HepG2 (cell line): ENCODE data around the gene RSKR. TPM values are rescaled to one million over a fixed set of nuclear protein-coding genes. Genes with fewer than 3 reads are reported as not detected.
A peak's percentile ranks its signal among the peaks of the same experiment; 100 is the strongest.

Experiments used
- AHDC1 ChIP-seq: sonication (generic); formaldehyde crosslinking; IDR thresholded peaks from 2 replicates; pipeline ENCODE4 v1.5.1; 2020; ENCODE audit warnings: mild to moderate bottlenecking, missing genetic modification reagents, borderline replicate concordance
- HCFC1 ChIP-seq: fragments of 150-350 bp; IDR thresholded peaks from 2 replicates; pipeline ENCODE4 v1.6.1; 2014; ENCODE audit warnings: low read depth, low read length
- HES4 ChIP-seq: sonication (generic); formaldehyde crosslinking; IDR thresholded peaks from 2 replicates; pipeline ENCODE4 v1.9.0; 2021; ENCODE audit warnings: mild to moderate bottlenecking, missing genetic modification reagents, borderline replicate concordance
- IKZF4 ChIP-seq: sonication (generic); formaldehyde crosslinking; IDR thresholded peaks from 2 replicates; pipeline ENCODE4 v1.5.1; 2020; ENCODE audit warnings: borderline replicate concordance, mild to moderate bottlenecking, low read depth, missing genetic modification reagents; ENCODE audit errors: not compliant biosample characterization
- KDM1A ChIP-seq: IDR thresholded peaks from 2 replicates; pipeline ENCODE4 v1.6.1; 2016; ENCODE audit warnings: missing compliant biosample characterization
- KDM2A ChIP-seq: sonication (generic); formaldehyde crosslinking; IDR thresholded peaks from 2 replicates; pipeline ENCODE4 v1.4.0; 2020; ENCODE audit warnings: low read depth, missing genetic modification reagents, borderline replicate concordance
- MLX ChIP-seq: IDR thresholded peaks from 2 replicates; pipeline ENCODE4 v1.6.1; 2016
- NR1H2 ChIP-seq: sonication (generic); formaldehyde crosslinking; IDR thresholded peaks from 2 replicates; pipeline ENCODE4 v1.8.1; 2022; ENCODE audit warnings: low read depth, missing genetic modification reagents, borderline replicate concordance
- REL ChIP-seq: sonication (generic); formaldehyde crosslinking; conservative IDR thresholded peaks from 2 replicates; pipeline ENCODE4 v1.8.0; 2022; ENCODE audit warnings: mild to moderate bottlenecking, missing genetic modification reagents, moderate library complexity
- SMAD9 ChIP-seq: sonication (generic); formaldehyde crosslinking; IDR thresholded peaks from 2 replicates; pipeline ENCODE4 v1.5.1; 2020; ENCODE audit warnings: mild to moderate bottlenecking, missing genetic modification reagents
- TBX3 ChIP-seq: fragments of 450-650 bp; IDR thresholded peaks from 2 replicates; pipeline ENCODE4 v1.6.1; 2017; ENCODE audit warnings: antibody characterized with exemption, mild to moderate bottlenecking, inconsistent platforms, borderline replicate concordance
- UBTF ChIP-seq: sonication (generic); formaldehyde crosslinking; IDR thresholded peaks from 2 replicates; pipeline ENCODE4 v1.4.0; 2020; ENCODE audit warnings: mild to moderate bottlenecking, missing genetic modification reagents
- ZBTB38 ChIP-seq: sonication (generic); formaldehyde crosslinking; IDR thresholded peaks from 2 replicates; pipeline ENCODE4 v1.5.1; 2020; ENCODE audit warnings: mild to moderate bottlenecking, missing genetic modification reagents
- ZNF414 ChIP-seq: sonication (generic); formaldehyde crosslinking; IDR thresholded peaks from 2 replicates; pipeline ENCODE4 v1.5.0; 2020; ENCODE audit warnings: missing genetic modification reagents
- ZNF619 ChIP-seq: sonication (generic); formaldehyde crosslinking; IDR thresholded peaks from 2 replicates; pipeline ENCODE4 v1.4.0; 2020; ENCODE audit warnings: mild to moderate bottlenecking, missing genetic modification reagents
- ZNF770 ChIP-seq: sonication (generic); formaldehyde crosslinking; IDR thresholded peaks from 2 replicates; pipeline ENCODE4 v1.5.0; 2020; ENCODE audit warnings: mild to moderate bottlenecking, missing genetic modification reagents
- ZSCAN25 ChIP-seq: sonication (generic); formaldehyde crosslinking; IDR thresholded peaks from 2 replicates; pipeline ENCODE4 v1.8.0; 2022; ENCODE audit warnings: mild to moderate bottlenecking, missing genetic modification reagents
- ZSCAN31 ChIP-seq: sonication (generic); formaldehyde crosslinking; IDR thresholded peaks from 2 replicates; pipeline ENCODE4 v1.5.0; 2020; ENCODE audit warnings: low read depth, mild to moderate bottlenecking, missing genetic modification reagents
- polyA plus RNA-seq, 8 experiments: library from polyadenylated mRNA; depleted of rRNA in 3 of 8; stranded (reverse) in 7 of 8; unstranded in 1 of 8; fragments of >200 nt; fragmentation: Illumina TruSeq in 4 of 8; extraction: Trizol in 4 of 8; gene quantifications; 2 replicates each; pipeline versions ENCODE4 v1.2.1 to v1.2.3, GENCODE V29; 2011 to 2016; ENCODE audit warnings: low read depth in 4 of 8, missing spikeins in 1 of 8, mixed read lengths in 1 of 8; ENCODE audit not compliant: insufficient read depth in 1 of 8
- total RNA-seq, 5 experiments: library from RNA; depleted of rRNA; stranded (reverse); fragments of >200 nt; fragmentation: Illumina TruSeq; extraction: Trizol; gene quantifications; 2 replicates each; pipeline ENCODE4 v1.2.3, GENCODE V29; 2016; ENCODE audit warnings: low read depth in 1 of 5

Gene RSKR
- total and polyA plus RNA-seq, 2 of the 13 experiments (the other 11 are each of a cell fraction or from before 2014, with no cell fraction given): 5.0 to 10.4 TPM

- TF ChIP-seq ZNF770 (no peak), NR1H2 (CRISPR knock-in tag) (no peak), SMAD9 (CRISPR knock-in tag) (no peak), ZSCAN25 (no peak), IKZF4 (CRISPR knock-in tag) (no peak), ZSCAN31 (CRISPR knock-in tag) (no peak), KDM1A (CRISPR knock-in tag) (no peak), HES4 (CRISPR knock-in tag) (no peak; the same call in 1 of the 2 replicates), AHDC1 (CRISPR knock-in tag) (no peak), ZNF414 (CRISPR knock-in tag) (no peak), TBX3 (no peak), UBTF (peak; percentile 82), ZNF619 (CRISPR knock-in tag) (no peak), REL (CRISPR knock-in tag) (no peak), HCFC1 (no peak), MLX (CRISPR knock-in tag) (no peak), ZBTB38 (no peak), KDM2A (CRISPR knock-in tag) (peak; percentile 52; the same call in 1 of the 2 replicates)
Observed at GRCh38 chr17:28571361-28572122, 42.4 kb downstream of the RSKR start, which contains the start of gene PIGS (continued).
